HG02884 (cell line): ENCODE data around the gene CTU2.

Experiments
- ATAC-seq: cut with Tn5 transposase; IDR thresholded peaks from one replicate; pipeline ENCODE4 v1.9.1; 2021; ENCODE audit warnings: mild to moderate bottlenecking, moderate library complexity; ENCODE audit not compliant: unreplicated experiment

The CTU2 gene

GRCh38 chr16:88726981-88727380 is 20.7 kb downstream of the CTU2 start:
- ATAC-seq = no peak

GRCh38 chr16:88727871-88728270 is 21.6 kb downstream of the CTU2 start:
- ATAC-seq = no peak

GRCh38 chr16:88730632-88731607 is 24.6 kb downstream of the CTU2 start:
- no peak for ATAC-seq

GRCh38 chr16:88731699-88732098 is 25.4 kb downstream of the CTU2 start:
- ATAC-seq = no peak

GRCh38 chr16:88732172-88732960 is 26.1 kb downstream of the CTU2 start:
- no peak for ATAC-seq

GRCh38 chr16:88732961-88733294 is 26.6 kb downstream of the CTU2 start:
- ATAC-seq = no peak

GRCh38 chr16:88733630-88734360 is 27.5 kb downstream of the CTU2 start:
- no peak for ATAC-seq

GRCh38 chr16:88734361-88734728 is 28.0 kb downstream of the CTU2 start:
- no peak for ATAC-seq

GRCh38 chr16:88735121-88735520 is 28.8 kb downstream of the CTU2 start:
- ATAC-seq = no peak

- ATAC-seq = no peak
Observed at GRCh38 chr16:88735616-88736015, 29.3 kb downstream of the CTU2 start.

- ATAC-seq = no peak
Observed at GRCh38 chr16:88736088-88736487, 29.8 kb downstream of the CTU2 start.

GRCh38 chr16:88736496-88736895 is 30.2 kb downstream of the CTU2 start:
- no peak for ATAC-seq

- ATAC-seq = no peak
Observed at GRCh38 chr16:88737298-88738150, 31.2 kb downstream of the CTU2 start.

- no peak for ATAC-seq
Observed at GRCh38 chr16:88738151-88739084, 32.1 kb downstream of the CTU2 start.

- ATAC-seq = no peak
Observed at GRCh38 chr16:88739139-88739976, 33.1 kb downstream of the CTU2 start.

- ATAC-seq = no peak
Observed at GRCh38 chr16:88739977-88740726, 33.8 kb downstream of the CTU2 start.

- ATAC-seq = no peak
Observed at GRCh38 chr16:88740727-88741055, 34.4 kb downstream of the CTU2 start.

- ATAC-seq = no peak
Observed at GRCh38 chr16:88741368-88741767, 35.1 kb downstream of the CTU2 start.
